ENCODE measurements around the gene KHK.

The KHK gene

DNA sequence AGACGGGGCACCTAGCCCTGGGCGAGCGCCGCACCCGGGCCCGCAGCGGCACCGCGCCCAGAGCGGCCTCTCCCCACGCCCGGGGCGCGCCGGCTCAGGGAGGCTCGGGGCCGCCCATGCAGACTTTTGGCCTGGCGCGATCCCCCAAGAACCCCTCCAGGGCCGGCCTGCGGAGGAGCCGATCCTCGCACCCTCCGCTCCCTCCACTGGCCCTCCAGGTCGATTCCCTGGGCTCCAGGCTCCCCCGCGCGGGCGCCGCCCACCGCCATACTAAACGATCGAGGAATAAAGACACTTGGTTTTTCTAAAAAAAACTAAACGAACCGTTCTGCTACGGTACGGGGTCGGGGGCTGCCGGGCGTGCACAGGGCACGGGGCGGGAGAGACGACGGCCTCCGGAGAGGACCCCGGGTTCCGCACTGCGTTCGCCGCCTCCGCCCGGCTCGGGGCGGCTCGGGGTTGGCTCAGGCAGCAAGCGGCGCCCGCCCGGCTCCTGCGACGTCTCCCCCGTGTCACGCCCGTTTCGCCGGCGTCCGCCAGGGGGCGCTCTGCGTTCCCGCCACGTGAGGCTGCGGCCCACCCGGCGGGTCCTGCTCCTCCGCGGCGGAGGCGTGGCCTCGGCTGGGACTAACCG is 365 bp upstream of the KHK start (continued):
- TF ChIP-seq, protein P1, sequence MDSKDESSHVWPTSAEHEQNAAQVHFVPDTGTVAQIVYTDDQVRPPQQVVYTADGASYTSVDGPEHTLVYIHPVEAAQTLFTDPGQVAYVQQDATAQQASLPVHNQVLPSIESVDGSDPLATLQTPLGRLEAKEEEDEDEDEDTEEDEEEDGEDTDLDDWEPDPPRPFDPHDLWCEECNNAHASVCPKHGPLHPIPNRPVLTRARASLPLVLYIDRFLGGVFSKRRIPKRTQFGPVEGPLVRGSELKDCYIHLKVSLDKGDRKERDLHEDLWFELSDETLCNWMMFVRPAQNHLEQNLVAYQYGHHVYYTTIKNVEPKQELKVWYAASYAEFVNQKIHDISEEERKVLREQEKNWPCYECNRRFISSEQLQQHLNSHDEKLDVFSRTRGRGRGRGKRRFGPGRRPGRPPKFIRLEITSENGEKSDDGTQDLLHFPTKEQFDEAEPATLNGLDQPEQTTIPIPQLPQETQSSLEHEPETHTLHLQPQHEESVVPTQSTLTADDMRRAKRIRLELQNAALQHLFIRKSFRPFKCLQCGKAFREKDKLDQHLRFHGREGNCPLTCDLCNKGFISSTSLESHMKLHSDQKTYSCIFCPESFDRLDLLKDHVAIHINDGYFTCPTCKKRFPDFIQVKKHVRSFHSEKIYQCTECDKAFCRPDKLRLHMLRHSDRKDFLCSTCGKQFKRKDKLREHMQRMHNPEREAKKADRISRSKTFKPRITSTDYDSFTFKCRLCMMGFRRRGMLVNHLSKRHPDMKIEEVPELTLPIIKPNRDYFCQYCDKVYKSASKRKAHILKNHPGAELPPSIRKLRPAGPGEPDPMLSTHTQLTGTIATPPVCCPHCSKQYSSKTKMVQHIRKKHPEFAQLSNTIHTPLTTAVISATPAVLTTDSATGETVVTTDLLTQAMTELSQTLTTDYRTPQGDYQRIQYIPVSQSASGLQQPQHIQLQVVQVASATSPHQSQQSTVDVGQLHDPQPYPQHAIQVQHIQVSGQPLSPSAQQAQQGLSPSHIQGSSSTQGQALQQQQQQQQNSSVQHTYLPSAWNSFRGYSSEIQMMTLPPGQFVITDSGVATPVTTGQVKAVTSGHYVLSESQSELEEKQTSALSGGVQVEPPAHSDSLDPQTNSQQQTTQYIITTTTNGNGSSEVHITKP (tag by site-specific recombination; IDR thresholded peaks at IDR 0.05) = no peak
- TF ChIP-seq GFI1B (tag by site-specific recombination; IDR thresholded peaks at IDR 0.05) (no peak), ZNF837 (tag by site-specific recombination; IDR thresholded peaks at IDR 0.05) (no peak), ZNF37A (tag by site-specific recombination; IDR thresholded peaks at IDR 0.05) (no peak), ZNF394 (tag by site-specific recombination; IDR thresholded peaks at IDR 0.05; ENCODE audit: borderline replicate concordance) (no peak), GLIS2 (tag by site-specific recombination; IDR thresholded peaks at IDR 0.05) (peak; percentile 64), ZNF155 (tag by site-specific recombination; IDR thresholded peaks at IDR 0.05) (no peak), SP2 (tag by site-specific recombination; IDR thresholded peaks at IDR 0.05) (0 out of 2 replicates have a peak, but pooled peaks have one; percentile 12), ZNF174 (tag by site-specific recombination; IDR thresholded peaks at IDR 0.05) (no peak), BCL11B (tag by site-specific recombination; IDR thresholded peaks at IDR 0.05; ENCODE audit: low read depth) (no peak), SP3 (tag by site-specific recombination; IDR thresholded peaks at IDR 0.05) (no peak), KLF8 (tag by site-specific recombination; IDR thresholded peaks at IDR 0.05) (no peak; the same call in 1 of the 2 replicates), ZBTB1 (tag by site-specific recombination; IDR thresholded peaks at IDR 0.05) (no peak), ZNF10 (tag by site-specific recombination; IDR thresholded peaks at IDR 0.05) (peak; percentile 63; the same call in 1 of the 2 replicates), ZNF670 (tag by site-specific recombination; IDR thresholded peaks at IDR 0.05; ENCODE audit: low read depth) (no peak), ZNF510 (tag by site-specific recombination; IDR thresholded peaks at IDR 0.05; ENCODE audit: insufficient replicate concordance) (no peak), MEIS1 (CRISPR knock-in tag; IDR thresholded peaks at IDR 0.05; ENCODE audit: borderline replicate concordance) (no peak), ZNF561 (tag by site-specific recombination; IDR thresholded peaks at IDR 0.05; ENCODE audit: borderline replicate concordance) (no peak)
- TF ChIP-seq, protein P2, sequence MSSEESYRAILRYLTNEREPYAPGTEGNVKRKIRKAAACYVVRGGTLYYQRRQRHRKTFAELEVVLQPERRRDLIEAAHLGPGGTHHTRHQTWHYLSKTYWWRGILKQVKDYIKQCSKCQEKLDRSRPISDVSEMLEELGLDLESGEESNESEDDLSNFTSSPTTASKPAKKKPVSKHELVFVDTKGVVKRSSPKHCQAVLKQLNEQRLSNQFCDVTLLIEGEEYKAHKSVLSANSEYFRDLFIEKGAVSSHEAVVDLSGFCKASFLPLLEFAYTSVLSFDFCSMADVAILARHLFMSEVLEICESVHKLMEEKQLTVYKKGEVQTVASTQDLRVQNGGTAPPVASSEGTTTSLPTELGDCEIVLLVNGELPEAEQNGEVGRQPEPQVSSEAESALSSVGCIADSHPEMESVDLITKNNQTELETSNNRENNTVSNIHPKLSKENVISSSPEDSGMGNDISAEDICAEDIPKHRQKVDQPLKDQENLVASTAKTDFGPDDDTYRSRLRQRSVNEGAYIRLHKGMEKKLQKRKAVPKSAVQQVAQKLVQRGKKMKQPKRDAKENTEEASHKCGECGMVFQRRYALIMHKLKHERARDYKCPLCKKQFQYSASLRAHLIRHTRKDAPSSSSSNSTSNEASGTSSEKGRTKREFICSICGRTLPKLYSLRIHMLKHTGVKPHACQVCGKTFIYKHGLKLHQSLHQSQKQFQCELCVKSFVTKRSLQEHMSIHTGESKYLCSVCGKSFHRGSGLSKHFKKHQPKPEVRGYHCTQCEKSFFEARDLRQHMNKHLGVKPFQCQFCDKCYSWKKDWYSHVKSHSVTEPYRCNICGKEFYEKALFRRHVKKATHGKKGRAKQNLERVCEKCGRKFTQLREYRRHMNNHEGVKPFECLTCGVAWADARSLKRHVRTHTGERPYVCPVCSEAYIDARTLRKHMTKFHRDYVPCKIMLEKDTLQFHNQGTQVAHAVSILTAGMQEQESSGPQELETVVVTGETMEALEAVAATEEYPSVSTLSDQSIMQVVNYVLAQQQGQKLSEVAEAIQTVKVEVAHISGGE (tag by site-specific recombination; conservative IDR thresholded peaks at IDR 0.05; ENCODE audit: low read depth) = no peak
- TF ChIP-seq, protein P3, sequence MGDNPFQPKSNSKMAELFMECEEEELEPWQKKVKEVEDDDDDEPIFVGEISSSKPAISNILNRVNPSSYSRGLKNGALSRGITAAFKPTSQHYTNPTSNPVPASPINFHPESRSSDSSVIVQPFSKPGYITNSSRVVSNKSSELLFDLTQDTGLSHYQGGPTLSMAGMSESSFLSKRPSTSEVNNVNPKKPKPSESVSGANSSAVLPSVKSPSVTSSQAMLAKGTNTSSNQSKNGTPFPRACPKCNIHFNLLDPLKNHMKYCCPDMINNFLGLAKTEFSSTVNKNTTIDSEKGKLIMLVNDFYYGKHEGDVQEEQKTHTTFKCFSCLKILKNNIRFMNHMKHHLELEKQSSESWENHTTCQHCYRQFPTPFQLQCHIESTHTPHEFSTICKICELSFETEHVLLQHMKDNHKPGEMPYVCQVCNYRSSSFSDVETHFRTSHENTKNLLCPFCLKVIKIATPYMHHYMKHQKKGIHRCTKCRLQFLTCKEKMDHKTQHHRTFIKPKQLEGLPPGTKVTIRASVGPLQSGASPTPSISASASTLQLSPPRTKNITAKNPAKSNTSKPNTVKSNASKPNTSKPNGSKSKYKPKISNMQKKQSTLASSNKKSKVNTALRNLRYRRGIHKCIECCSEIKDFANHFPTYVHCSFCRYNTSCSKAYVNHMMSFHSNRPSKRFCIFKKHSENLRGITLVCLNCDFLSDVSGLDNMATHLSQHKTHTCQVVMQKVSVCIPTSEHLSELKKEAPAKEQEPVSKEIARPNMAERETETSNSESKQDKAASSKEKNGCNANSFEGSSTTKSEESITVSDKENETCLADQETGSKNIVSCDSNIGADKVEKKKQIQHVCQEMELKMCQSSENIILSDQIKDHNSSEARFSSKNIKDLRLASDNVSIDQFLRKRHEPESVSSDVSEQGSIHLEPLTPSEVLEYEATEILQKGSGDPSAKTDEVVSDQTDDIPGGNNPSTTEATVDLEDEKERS (tag by site-specific recombination; IDR thresholded peaks at IDR 0.05) = no peak
- TF ChIP-seq, protein P4, sequence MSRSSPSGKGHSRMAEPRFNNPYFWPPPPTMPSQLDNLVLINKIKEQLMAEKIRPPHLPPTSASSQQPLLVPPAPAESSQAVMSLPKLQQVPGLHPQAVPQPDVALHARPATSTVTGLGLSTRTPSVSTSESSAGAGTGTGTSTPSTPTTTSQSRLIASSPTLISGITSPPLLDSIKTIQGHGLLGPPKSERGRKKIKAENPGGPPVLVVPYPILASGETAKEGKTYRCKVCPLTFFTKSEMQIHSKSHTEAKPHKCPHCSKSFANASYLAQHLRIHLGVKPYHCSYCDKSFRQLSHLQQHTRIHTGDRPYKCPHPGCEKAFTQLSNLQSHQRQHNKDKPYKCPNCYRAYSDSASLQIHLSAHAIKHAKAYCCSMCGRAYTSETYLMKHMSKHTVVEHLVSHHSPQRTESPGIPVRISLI (tag by site-specific recombination; IDR thresholded peaks at IDR 0.05) = no peak
- TF ChIP-seq, protein P5, sequence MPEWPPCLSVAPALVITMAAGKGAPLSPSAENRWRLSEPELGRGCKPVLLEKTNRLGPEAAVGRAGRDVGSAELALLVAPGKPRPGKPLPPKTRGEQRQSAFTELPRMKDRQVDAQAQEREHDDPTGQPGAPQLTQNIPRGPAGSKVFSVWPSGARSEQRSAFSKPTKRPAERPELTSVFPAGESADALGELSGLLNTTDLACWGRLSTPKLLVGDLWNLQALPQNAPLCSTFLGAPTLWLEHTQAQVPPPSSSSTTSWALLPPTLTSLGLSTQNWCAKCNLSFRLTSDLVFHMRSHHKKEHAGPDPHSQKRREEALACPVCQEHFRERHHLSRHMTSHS (tag by site-specific recombination; IDR thresholded peaks at IDR 0.05) = no peak
- TF ChIP-seq, protein P6, sequence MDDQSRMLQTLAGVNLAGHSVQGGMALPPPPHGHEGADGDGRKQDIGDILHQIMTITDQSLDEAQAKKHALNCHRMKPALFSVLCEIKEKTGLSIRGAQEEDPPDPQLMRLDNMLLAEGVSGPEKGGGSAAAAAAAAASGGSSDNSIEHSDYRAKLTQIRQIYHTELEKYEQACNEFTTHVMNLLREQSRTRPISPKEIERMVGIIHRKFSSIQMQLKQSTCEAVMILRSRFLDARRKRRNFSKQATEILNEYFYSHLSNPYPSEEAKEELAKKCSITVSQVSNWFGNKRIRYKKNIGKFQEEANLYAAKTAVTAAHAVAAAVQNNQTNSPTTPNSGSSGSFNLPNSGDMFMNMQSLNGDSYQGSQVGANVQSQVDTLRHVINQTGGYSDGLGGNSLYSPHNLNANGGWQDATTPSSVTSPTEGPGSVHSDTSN (CRISPR knock-in tag; IDR thresholded peaks at IDR 0.05) = peak; percentile 22
- TF ChIP-seq, protein P7, sequence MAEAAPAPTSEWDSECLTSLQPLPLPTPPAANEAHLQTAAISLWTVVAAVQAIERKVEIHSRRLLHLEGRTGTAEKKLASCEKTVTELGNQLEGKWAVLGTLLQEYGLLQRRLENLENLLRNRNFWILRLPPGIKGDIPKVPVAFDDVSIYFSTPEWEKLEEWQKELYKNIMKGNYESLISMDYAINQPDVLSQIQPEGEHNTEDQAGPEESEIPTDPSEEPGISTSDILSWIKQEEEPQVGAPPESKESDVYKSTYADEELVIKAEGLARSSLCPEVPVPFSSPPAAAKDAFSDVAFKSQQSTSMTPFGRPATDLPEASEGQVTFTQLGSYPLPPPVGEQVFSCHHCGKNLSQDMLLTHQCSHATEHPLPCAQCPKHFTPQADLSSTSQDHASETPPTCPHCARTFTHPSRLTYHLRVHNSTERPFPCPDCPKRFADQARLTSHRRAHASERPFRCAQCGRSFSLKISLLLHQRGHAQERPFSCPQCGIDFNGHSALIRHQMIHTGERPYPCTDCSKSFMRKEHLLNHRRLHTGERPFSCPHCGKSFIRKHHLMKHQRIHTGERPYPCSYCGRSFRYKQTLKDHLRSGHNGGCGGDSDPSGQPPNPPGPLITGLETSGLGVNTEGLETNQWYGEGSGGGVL (tag by site-specific recombination; IDR thresholded peaks at IDR 0.05) = peak; percentile 64; the same call in 1 of the 2 replicates
